SK-N-SH (cell line): Measurements from ENCODE around the gene WASHC3. TPM values are rescaled to one million over a fixed set of nuclear protein-coding genes. Genes with fewer than 3 reads are reported as not detected.

Experiments used
- CTCF ChIA-PET: fragments of 300-600, 350-600 bp; formaldehyde crosslinking; extraction: SDS; loops from one replicate; lab custom pipeline; 2021; lab: Yijun Ruan, JAX
- POLR2A ChIA-PET: fragments of 350-600 bp; sonication (Branson Sonifier 250); formaldehyde crosslinking; extraction: SDS; loops from one replicate; lab custom pipeline; 2020; ENCODE audit warnings: antibody characterized with exemption, inconsistent platforms; lab: Yijun Ruan, JAX
- DNase-seq: peaks from one replicate; pipeline ENCODE4 v3.0.0; 2012
- H2AFZ ChIP-seq: fragments of 200-600 bp; sonication (generic); 2 replicates; pipeline ENCODE4 v1.8.1; 2016; ENCODE audit warnings: antibody characterized with exemption, mild to moderate bottlenecking, low read depth
- H3F3A ChIP-seq: fragments of 200-600 bp; sonication (generic); replicated peaks from 2 replicates; pipeline ENCODE3; 2016; ENCODE audit warnings: antibody characterized with exemption, mild to moderate bottlenecking; ENCODE audit not compliant: insufficient read depth
- H3K27ac ChIP-seq, 2 experiments: fragments of 200-500 bp in 1 of 2; fragments of 200-600 bp in 1 of 2; sonication (Bioruptor generic) in 1 of 2; sonication (generic), shearing (Covaris generic) in 1 of 2; 2 replicates each; pipeline versions ENCODE4 v1.5.1 to v1.6.1; 2014 to 2016; ENCODE audit warnings: low read depth in 2 of 2, inconsistent platforms in 1 of 2, low read length in 1 of 2, mild to moderate bottlenecking in 1 of 2, mixed read lengths in 1 of 2
- H3K27me3 ChIP-seq: fragments of 200-600 bp; sonication (generic), shearing (Covaris generic); 2 replicates; pipeline ENCODE4 v1.6.1; 2016; ENCODE audit warnings: mixed run types; ENCODE audit not compliant: insufficient read depth
- H3K36me3 ChIP-seq, 2 experiments: fragments of 200-500 bp in 1 of 2; fragments of 200-600 bp in 1 of 2; sonication (Bioruptor generic) in 1 of 2; sonication (generic) in 1 of 2; replicated peaks in 1 of 2; 2 replicates each; pipeline versions ENCODE3 to v1.5.1; 2014 to 2016; ENCODE audit warnings: low read length in 1 of 2, mild to moderate bottlenecking in 1 of 2; ENCODE audit not compliant: insufficient read depth in 2 of 2, control insufficient read depth in 1 of 2
- H3K4me1 ChIP-seq, 2 experiments: fragments of 200-500 bp in 1 of 2; fragments of 200-600 bp in 1 of 2; sonication (Bioruptor generic) in 1 of 2; sonication (generic), shearing (Covaris generic) in 1 of 2; 2 replicates each; pipeline versions ENCODE4 v1.5.1 to v1.6.1; 2014 to 2016; ENCODE audit warnings: low read depth in 1 of 2, low read length in 1 of 2, mixed run types in 1 of 2; ENCODE audit not compliant: insufficient read depth in 2 of 2, control insufficient read depth in 1 of 2
- H3K4me2 ChIP-seq: fragments of 200-600 bp; sonication (generic), shearing (Covaris generic); 2 replicates; pipeline ENCODE4 v1.6.1; 2017; ENCODE audit warnings: mixed run types
- H3K4me3 ChIP-seq, 2 experiments: fragments of 200-500 bp in 1 of 2; fragments of 200-600 bp in 1 of 2; sonication (Bioruptor generic) in 1 of 2; sonication (generic), shearing (Covaris generic) in 1 of 2; 2 replicates each; pipeline versions ENCODE4 v1.5.1 to v1.8.1; 2014 to 2016; ENCODE audit warnings: low read depth in 2 of 2, inconsistent platforms in 1 of 2, low read length in 1 of 2, mild to moderate bottlenecking in 1 of 2, mixed read lengths in 1 of 2, moderate library complexity in 1 of 2
- H3K79me2 ChIP-seq: fragments of 200-600 bp; sonication (generic); 2 replicates; pipeline ENCODE4 v1.8.1; 2017; ENCODE audit warnings: mild to moderate bottlenecking; ENCODE audit not compliant: insufficient read depth
- H3K9ac ChIP-seq: fragments of 200-600 bp; sonication (generic); 2 replicates; pipeline ENCODE4 v1.6.1; 2017; ENCODE audit warnings: mixed run types
- H3K9me2 ChIP-seq: fragments of 200-600 bp; sonication (generic); 2 replicates; pipeline ENCODE4 v1.6.1; 2017; ENCODE audit warnings: mixed run types
- H3K9me3 ChIP-seq: fragments of 200-600 bp; sonication (generic); 2 replicates; pipeline ENCODE4 v1.6.1; 2017; ENCODE audit warnings: mixed run types, mild to moderate bottlenecking, moderate library complexity
- H4K20me1 ChIP-seq: fragments of 200-600 bp; sonication (generic); 2 replicates; pipeline ENCODE4 v1.6.1; 2017; ENCODE audit warnings: mild to moderate bottlenecking, mixed run types; ENCODE audit not compliant: insufficient read depth
- ELF1 ChIP-seq: IDR thresholded peaks from 2 replicates; pipeline ENCODE4 v1.4.0; 2012
- FOSL2 ChIP-seq: IDR thresholded peaks from 2 replicates; pipeline ENCODE4 v1.4.0; 2012; ENCODE audit warnings: low read depth, mild to moderate bottlenecking, moderate library complexity, borderline replicate concordance
- GATA2 ChIP-seq: sonication (generic); formaldehyde crosslinking; IDR thresholded peaks from 2 replicates; pipeline ENCODE4 v1.5.0; 2020; ENCODE audit warnings: mild to moderate bottlenecking, missing genetic modification reagents
- IRF3 ChIP-seq: fragments of 150-350 bp; IDR thresholded peaks from 2 replicates; pipeline ENCODE4 v1.6.1; 2016; ENCODE audit warnings: mild to moderate bottlenecking, low read depth, low read length
- MAX ChIP-seq: IDR thresholded peaks from 2 replicates; pipeline ENCODE4 v1.4.0; 2012; ENCODE audit warnings: low read depth
- MEF2A ChIP-seq: IDR thresholded peaks from 2 replicates; pipeline ENCODE4 v1.4.0; 2012; ENCODE audit warnings: low read depth, borderline replicate concordance
- NFIC ChIP-seq: IDR thresholded peaks from 2 replicates; pipeline ENCODE4 v1.4.0; 2012; ENCODE audit warnings: borderline replicate concordance
- NRF1 ChIP-seq: IDR thresholded peaks from 2 replicates; pipeline ENCODE4 v1.6.1; 2012; ENCODE audit warnings: low read depth, mild to moderate bottlenecking, low read length
- RCOR1 ChIP-seq: fragments of 150-350 bp; IDR thresholded peaks from 2 replicates; pipeline ENCODE4 v1.6.1; 2017; ENCODE audit warnings: antibody characterized with exemption, low read length
- RFX5 ChIP-seq: IDR thresholded peaks from 2 replicates; pipeline ENCODE4 v1.6.1; 2012; ENCODE audit warnings: mild to moderate bottlenecking, improper control_type of control experiment, low read length
- RXRA ChIP-seq: IDR thresholded peaks from 2 replicates; pipeline ENCODE4 v1.4.0; 2012; ENCODE audit warnings: low read depth, mild to moderate bottlenecking, borderline replicate concordance
- SIN3A ChIP-seq: IDR thresholded peaks from 2 replicates; pipeline ENCODE4 v1.6.1; 2012; ENCODE audit warnings: low read depth, mild to moderate bottlenecking, low read length, moderate library complexity, borderline replicate concordance
- TAF1 ChIP-seq: IDR thresholded peaks from 2 replicates; pipeline ENCODE4 v1.6.1; 2012; ENCODE audit warnings: low read depth, mild to moderate bottlenecking, low read length, moderate library complexity, borderline replicate concordance
- TCF12 ChIP-seq: IDR thresholded peaks from 2 replicates; pipeline ENCODE4 v1.4.0; 2012
- TEAD4 ChIP-seq: IDR thresholded peaks from 2 replicates; pipeline ENCODE4 v1.4.0; 2012; ENCODE audit warnings: mild to moderate bottlenecking, borderline replicate concordance; ENCODE audit not compliant: insufficient read depth
- USF2 ChIP-seq: fragments of 150-350 bp; IDR thresholded peaks from 2 replicates; pipeline ENCODE4 v1.6.1; 2017; ENCODE audit warnings: antibody characterized with exemption, low read length, low read depth, borderline replicate concordance
- YY1 ChIP-seq: IDR thresholded peaks from 2 replicates; pipeline ENCODE4 v1.4.0; 2012; ENCODE audit warnings: low read depth, mild to moderate bottlenecking
- WGBS: methylation state at CpG from one replicate; pipeline ENCODE4 v1.1.6; 2017; ENCODE audit warnings: low lambda C conversion rate; 5-methylcytosine and 5-hydroxymethylcytosine counted together
- polyA plus RNA-seq, 3 experiments: library from polyadenylated mRNA; depleted of rRNA; stranded (reverse); fragments of >200 nt; gene quantifications; 2 replicates each; pipeline ENCODE4 v1.2.3, GENCODE V29; 2012
- TF ChIP-seq, protein P1 (sequence below): IDR thresholded peaks from 2 replicates; pipeline ENCODE4; 2012
- TF ChIP-seq, protein P2 (sequence below): fragments of 200-600 bp; sonication (generic); IDR thresholded peaks from 2 replicates; pipeline ENCODE4 v1.6.1; 2017; ENCODE audit warnings: antibody characterized with exemption, mild to moderate bottlenecking, moderate library complexity

The WASHC3 gene
- polyA plus RNA-seq, 1 of the 3 experiments (the other 2 are of a cell fraction), result 28.5 TPM

GRCh38 chr12:102110782-102111181 lies 49.0 kb upstream of the WASHC3 start:
- H3K79me2 ChIP-seq, result peaks cover 13% of the 10 kb centered on the region; the same call in 1 of the 2 replicates
- no peaks in the 10 kb centered on the region for H3K9me2 ChIP-seq
- DNase-seq, result no peak
- H3F3A ChIP-seq, result peaks cover 3% of the 10 kb centered on the region
- H3K9me3 ChIP-seq, result peaks cover 8% of the 10 kb centered on the region; the same call in 1 of the 2 replicates
- H3K4me2 ChIP-seq, result no peak overlapping the region
- CTCF ChIA-PET, result interaction anchor here (0.7 to 1.0 kb wide), 2 partner anchors 15 to 19 kb away, joined by 3 read pairs; no protein-coding TSS in a partner anchor
- no peaks in the 10 kb centered on the region for H3K4me1 ChIP-seq
- no peak overlapping the region for H3K27ac ChIP-seq
- H2AFZ ChIP-seq, result no peak overlapping the region
- POLR2A ChIA-PET, result no interaction called here
- H3K27me3 ChIP-seq, result no peaks in the 10 kb centered on the region
- TF ChIP-seq RCOR1 (no peak), MAX (no peak), TEAD4 (no peak), FOSL2 (no peak), RFX5 (no peak), TAF1 (no peak), TCF12 (no peak), NFIC (no peak), YY1 (no peak), RXRA (no peak), IRF3 (no peak), MEF2A (no peak)
- TF ChIP-seq, protein P1, sequence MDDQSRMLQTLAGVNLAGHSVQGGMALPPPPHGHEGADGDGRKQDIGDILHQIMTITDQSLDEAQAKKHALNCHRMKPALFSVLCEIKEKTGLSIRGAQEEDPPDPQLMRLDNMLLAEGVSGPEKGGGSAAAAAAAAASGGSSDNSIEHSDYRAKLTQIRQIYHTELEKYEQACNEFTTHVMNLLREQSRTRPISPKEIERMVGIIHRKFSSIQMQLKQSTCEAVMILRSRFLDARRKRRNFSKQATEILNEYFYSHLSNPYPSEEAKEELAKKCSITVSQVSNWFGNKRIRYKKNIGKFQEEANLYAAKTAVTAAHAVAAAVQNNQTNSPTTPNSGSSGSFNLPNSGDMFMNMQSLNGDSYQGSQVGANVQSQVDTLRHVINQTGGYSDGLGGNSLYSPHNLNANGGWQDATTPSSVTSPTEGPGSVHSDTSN, result no peak
- TF ChIP-seq, protein P2, sequence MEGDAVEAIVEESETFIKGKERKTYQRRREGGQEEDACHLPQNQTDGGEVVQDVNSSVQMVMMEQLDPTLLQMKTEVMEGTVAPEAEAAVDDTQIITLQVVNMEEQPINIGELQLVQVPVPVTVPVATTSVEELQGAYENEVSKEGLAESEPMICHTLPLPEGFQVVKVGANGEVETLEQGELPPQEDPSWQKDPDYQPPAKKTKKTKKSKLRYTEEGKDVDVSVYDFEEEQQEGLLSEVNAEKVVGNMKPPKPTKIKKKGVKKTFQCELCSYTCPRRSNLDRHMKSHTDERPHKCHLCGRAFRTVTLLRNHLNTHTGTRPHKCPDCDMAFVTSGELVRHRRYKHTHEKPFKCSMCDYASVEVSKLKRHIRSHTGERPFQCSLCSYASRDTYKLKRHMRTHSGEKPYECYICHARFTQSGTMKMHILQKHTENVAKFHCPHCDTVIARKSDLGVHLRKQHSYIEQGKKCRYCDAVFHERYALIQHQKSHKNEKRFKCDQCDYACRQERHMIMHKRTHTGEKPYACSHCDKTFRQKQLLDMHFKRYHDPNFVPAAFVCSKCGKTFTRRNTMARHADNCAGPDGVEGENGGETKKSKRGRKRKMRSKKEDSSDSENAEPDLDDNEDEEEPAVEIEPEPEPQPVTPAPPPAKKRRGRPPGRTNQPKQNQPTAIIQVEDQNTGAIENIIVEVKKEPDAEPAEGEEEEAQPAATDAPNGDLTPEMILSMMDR, result no peak
- no peak overlapping the region for H3K9ac ChIP-seq
- H3K4me3 ChIP-seq, result no peak overlapping the region
- no peaks in the 10 kb centered on the region for H4K20me1 ChIP-seq
- H3K36me3 ChIP-seq, result peaks cover 61 to 75% of the 10 kb centered on the region in 2 experiments

GRCh38 chr12:102107970-102108369 lies 46.2 kb upstream of the WASHC3 start:
- CTCF ChIA-PET, result no interaction called here
- no peak overlapping the region for H3K4me3 ChIP-seq
- TF ChIP-seq USF2, result no peak
- TF ChIP-seq RFX5, result no peak
- no peak for TF ChIP-seq FOSL2
- no peak for TF ChIP-seq GATA2 (CRISPR knock-in tag)
- TF ChIP-seq RCOR1, result no peak
- TF ChIP-seq TCF12, result no peak
- TF ChIP-seq ELF1, result no peak
- no peak for TF ChIP-seq SIN3A
- no peak for TF ChIP-seq NRF1

More at GRCh38 chr12:102107970-102108369, 46.2 kb upstream of the WASHC3 start:
- Histone ChIP-seq H2AFZ (no peak overlapping the region), H3K9ac (no peak overlapping the region), H3K27me3 (no peaks in the 10 kb centered on the region), H3F3A (peaks cover 3% of the 10 kb centered on the region), H3K4me2 (no peak overlapping the region), H3K36me3 (peaks cover 69 to 73% of the 10 kb centered on the region in 2 experiments), H3K4me1 (no peaks in the 10 kb centered on the region), H3K27ac (no peak overlapping the region), H4K20me1 (no peaks in the 10 kb centered on the region), H3K9me2 (0 out of 2 replicates have a peak, but pooled peaks cover 4% of the 10 kb centered on the region), H3K79me2 (peaks cover 13% of the 10 kb centered on the region; the same call in 1 of the 2 replicates), H3K9me3 (peaks cover 11% of the 10 kb centered on the region; the same call in 1 of the 2 replicates)
- DNase-seq, result no peak
- POLR2A ChIA-PET, result no interaction called here
- 86% methylated on average over 1 of the region's 1 CpG for WGBS
